ENCODE results near the gene FUT2.
"Not testable (repeated sequence)": the region's sequence is repeated elsewhere in the genome, so short reads cannot be mapped to it uniquely, and the experiment has no call there.

FUT2 gene

DNA sequence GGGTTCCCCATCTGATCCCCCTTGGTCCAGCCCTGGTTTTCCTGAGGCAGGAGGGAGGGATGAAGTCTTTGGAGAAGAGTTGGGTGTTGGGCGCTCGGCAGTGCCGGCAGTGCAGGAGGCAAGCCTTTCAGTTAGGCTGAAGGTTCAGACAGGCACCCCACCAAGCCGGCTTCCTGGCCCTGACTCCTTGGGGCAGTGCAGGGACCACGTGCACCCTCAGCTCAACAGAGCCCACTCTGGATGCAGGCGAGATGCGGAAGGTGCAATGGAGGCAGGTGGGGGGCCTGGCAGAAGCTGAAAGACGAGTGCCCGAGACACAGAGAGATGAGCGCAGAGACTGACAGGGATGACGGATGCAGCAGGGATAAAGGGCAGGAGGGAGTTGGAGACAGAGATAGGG is 12.7 kb downstream of the FUT2 start:
- DNase-seq: no peak

DNA sequence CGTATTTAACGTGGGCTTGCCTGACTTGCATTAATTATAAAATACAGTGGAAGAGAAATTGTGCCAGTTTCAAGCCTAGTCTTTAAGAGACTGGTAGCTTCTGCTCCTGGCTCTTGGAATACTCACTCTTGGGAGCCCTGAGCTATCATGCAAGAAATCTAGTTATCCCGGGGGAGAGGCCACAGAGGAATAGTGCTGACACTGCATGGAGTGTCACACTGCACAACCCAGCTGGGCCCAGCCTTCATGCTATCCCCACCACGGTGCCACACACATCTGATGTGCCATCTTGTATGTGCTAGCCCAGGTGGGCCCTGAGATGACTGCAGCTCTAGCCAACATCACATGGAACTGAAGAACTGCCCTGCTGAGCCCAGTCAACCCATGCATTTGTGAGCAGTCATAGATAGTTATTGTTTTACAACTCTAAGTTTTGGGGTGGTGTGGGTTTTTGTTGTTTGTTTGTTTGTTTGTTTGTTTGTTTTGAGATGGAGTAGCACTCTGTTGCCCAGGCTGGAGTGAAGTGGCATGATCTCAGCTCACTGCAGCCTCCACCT is 15.4 kb downstream of the FUT2 start:
- DNase-seq: no peak

DNA sequence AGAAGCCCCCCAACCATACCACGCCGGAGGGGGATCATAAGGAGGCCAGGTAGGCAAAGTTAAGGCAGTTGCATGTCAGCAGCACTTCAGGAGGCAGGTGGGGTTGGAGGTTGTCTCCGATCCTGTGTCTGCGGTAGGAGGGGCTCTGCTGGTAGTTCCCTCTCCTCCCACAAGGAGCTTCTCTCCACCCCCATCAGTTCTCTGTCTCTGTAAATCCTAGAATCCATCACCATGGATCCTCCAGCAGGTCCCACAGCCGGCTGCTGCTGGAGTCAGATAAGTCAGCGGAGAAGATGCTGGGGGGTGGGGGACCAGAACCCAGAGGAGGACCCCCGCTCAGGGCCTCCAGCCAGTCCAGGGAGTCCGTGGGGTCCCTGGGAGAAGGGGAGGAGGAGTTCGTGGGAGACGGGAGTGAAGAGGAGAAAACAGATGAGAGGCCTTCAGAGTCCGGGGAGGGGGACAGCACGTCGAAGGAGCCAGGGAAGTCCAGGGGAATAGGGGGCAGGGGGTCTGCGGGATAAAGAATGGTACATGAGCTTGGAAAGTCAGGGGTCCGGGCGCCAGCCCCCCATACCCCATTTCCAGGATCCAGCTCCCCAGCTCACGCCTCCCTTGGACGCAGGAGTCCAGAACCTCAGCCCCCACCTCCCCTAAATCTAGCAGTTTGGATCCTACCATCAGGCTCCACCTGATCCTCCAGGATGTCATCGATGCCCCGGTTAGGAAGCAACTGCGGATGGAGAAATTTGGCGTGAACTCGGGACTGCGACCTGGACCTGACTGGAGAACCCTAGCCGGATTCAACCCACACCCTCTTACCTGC is 17.5 kb downstream of the FUT2 start:
- no peak for DNase-seq

DNA sequence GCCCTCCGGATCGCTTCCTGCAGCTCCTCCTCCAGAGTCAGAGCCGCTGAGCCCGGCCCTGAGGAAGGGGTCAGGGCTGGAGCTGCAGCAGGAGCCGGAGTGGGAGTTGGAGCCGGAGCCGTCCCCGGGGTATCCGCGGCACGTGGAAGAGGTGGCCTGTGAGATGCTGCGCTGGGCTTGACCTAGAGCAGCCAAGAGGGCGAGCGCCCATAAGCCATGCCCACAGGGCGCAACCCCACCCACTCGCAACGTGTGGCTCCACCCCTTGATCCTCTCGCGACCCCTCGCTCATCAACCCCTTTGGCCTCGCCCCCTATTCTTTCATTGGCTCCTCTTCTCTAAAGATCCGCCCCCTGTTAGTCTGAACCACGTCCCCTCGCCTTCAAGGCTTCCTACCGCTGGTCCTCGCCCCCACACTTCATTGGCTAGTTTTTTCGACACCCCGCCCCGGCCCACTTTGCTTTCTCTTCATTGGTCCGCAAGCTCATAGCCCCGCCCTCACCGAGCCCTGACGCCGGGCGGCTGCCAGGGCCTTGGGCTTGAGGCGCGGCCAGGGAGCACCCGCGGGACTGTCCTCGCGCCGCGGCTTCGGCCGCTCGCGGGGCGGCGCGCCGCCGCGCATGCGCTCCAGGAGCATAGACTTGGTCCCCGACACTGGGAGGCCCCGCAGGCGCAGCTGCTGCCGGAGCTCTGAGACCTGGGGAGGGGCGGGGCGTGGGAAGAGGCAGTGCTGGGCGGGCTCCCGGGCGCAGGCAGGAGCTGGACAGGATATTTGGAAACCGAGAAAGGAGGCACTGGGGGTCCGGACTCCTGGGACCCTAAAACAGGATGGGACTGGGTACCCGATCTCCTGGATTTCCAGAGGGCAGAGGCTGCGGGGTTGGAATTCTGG is 18.3 kb downstream of the FUT2 start:
- DNase-seq: peak; percentile 98

DNA sequence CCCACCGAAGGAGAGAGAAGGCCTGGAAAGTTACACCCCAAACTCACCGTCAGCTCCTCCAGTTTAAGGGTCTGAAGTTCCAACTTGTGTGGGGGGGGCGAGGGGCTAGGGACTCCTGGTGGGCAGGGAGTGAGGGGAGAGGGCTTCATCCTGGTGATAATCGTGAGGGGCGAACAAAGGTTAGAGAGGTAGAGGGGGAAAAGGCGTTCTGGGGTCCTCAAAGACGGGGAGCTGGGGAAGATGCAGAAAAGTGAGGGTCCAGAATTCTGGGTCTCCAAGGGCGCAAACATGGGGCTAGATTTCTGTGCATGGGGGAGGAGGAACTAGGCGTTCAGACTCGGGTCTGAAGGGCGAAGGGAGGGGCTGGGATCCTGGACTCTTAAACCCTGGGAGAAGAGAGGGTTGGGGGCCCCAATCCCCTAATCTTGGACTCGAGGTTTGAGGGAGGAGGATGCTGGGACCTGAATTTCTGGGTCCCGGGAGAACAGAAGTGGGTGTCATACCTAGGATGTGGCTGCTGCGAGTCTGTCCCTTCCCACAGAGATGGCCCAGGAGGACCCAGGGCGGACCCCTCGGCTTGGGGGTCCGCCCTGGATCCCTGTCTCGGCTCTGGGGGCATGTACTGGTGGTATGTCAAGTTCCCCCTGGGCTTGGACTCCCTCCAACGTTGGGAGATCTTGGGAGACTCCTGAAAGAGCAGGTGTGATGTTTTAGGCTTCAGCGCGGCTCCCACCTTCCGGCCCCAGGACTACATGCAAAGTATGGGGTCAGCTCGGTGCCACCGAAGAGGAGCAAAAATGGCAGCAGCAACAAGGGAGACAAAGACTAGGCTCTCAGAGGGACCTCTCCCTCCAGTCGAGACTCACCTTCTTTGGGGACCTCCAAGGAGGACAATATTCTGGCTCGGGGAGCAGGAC is 19.2 kb downstream of the FUT2 start:
- no peak for DNase-seq

DNA sequence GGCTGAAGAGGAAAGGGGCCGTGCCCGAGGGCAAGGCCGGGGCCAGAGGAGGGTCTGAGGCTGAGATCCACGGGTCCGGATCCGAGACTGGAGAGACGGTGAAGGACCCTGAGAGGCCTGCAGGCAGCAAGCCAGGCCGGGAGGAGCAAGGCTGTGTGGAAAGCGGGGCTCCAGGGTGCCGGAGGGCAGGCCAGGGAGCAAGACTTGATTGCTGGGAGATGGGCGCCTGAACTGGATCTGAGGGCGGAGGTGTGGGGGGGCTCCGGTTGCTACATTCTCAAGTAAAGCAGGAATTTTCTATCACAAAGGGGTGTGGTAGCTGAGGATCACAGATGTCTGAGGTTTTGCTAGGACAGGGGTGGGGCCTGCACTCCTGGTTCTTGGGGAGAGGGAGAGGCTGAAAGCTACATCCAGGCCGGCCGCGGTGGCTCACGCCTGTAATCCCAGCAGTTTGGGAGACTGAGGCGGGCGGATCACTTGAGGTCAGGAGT is 20.0 kb downstream of the FUT2 start:
- DNase-seq: no peak

DNA sequence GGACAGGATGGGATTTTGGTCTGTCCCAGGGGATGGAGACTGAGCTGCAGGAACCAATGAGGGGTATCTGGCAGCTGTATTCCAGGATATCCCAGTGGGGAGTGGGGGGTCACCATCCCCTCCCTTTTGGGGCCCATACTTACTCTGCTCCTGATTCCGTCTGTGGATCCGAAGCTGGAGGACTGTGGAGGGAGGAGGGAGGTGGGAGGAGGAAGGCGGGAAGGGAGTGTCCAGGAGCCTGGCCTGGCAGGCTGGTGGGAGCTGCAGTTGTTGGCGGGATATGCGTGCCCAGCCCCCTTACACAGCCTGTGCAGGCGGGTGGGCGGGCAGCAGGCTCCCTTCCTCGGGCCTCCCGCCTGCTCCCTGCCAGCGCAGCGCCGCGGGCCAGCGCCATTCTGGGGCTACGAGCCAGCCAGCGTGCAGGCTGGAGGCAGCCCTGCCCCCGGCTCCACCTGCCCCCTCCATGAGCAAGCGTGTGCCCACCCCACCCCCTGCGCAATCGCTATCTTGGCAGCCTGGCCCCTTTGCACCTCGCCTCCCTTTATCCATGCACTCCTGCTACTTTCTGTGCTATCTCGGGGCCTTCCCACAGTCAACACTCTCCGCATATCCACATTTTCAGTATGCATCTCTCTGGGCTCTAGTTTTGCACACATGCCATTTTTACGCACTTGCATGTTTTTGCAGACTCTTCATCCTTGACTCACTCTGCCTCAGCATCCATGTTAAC is 21.0 kb downstream of the FUT2 start:
- DNase-seq: no peak

DNA sequence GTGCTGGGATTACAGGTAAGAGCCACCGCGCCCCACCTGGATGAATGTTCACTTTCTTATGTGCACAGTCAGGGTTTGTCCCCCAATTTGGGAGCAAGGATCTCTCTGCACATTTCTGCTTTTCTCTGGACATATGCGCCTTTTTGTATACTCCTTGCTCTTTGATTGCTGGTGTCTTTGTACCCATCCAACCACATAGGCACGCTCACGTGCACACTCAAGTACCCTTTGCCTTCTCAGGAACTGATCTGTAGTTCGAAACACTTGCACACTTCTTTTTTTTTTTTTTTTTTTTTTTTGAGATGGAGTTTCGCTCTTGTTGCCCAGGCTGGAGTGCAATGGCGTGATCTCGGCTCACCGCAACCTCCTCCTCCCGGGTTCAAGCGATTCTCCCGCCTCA is 22.3 kb downstream of the FUT2 start:
- DNase-seq: not testable (repeated sequence)

DNA sequence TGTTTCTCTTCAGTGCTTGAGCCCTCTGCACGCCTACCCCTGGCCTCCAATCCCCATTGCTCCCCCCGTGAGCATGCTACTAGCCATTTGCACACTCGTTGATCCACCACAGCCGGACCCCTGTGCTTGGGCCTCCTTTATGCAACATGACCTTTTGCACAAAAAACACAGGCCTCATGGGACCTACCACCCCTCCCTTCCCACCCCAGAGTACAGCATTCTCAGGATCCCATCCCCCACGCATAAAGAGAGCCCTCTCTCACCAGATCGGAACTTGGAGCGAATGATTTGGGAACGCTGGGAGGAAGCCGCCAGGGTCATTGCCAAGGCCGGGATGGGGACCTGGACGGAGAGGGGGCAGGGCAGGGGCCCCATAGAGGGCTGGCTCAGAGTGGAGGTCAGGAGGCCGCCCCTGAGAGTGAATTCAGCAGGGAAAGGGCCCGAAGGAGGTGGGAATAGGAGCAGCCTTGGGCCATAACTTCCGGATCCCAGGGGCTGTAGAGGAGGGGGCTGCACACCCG is 23.0 kb downstream of the FUT2 start:
- DNase-seq: no peak

DNA sequence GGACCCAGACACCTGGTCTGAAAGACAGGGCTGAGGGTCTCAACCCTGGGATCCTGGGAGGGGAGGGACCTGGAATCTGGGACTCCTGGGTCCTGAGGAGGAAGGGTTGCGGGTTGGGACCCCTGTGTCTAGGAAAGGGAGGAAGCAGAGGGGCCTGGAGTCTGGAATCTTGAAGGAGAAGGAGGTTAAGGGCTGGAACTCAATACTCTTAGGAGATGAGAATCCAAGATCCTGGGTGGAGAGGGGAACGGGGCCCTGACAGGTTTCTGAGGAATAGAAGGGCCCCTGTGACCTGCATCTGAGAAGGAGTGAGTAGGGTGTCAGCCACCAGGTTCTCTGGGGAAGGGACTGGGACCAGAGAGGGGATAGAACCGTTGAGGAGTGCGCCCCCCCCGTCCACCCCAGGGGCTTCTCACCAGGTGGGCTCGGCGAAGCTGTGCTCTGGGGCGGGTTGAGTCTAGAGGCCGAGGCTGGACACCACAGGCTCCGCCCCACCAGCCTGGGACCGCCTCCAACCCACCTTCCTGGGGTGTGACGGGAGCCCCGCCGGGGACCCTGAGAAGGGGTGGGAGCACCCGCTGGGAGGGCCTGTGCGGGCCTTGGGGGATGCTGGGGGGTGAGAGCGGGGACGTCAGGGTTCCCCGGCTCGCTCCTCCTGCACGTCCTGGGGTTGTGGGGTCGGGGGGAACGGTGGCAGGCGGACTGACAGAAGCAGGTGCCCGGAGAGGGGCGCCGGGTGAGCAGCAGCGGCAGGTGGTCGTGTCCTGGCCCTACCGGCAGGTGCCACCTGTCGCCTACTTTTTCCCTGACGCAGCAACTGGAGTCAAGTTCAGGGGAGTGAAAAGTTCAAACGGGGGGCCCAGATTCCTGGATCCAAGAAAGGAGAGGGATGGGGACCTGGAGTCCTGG is 23.7 kb downstream of the FUT2 start, which contains the start of gene MAMSTR:
MAMSTR (minus strand) TSS at position 463 of the 909 bp plus-strand sequence. CDS start 694 bp downstream, outside the sequence.
- no peak for DNase-seq

DNA sequence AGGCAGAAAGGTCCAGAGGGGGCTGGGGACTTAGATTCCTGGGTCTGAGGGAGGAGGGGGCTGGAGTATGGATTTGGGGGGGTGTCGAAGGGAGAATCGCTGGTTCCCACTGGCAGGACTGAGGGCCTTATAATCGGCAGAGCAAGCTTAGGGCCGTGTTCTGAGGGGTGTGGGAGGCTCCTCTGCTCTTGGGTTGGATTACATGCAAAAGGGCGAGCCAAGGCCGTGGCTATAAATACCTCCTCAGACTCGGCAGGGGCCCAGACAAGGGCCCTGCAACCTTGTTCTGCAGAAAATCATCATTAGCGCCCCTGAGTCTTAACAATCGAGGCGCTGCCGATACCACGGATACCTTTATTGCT is 24.5 kb downstream of the FUT2 start:
- no peak for DNase-seq

DNA sequence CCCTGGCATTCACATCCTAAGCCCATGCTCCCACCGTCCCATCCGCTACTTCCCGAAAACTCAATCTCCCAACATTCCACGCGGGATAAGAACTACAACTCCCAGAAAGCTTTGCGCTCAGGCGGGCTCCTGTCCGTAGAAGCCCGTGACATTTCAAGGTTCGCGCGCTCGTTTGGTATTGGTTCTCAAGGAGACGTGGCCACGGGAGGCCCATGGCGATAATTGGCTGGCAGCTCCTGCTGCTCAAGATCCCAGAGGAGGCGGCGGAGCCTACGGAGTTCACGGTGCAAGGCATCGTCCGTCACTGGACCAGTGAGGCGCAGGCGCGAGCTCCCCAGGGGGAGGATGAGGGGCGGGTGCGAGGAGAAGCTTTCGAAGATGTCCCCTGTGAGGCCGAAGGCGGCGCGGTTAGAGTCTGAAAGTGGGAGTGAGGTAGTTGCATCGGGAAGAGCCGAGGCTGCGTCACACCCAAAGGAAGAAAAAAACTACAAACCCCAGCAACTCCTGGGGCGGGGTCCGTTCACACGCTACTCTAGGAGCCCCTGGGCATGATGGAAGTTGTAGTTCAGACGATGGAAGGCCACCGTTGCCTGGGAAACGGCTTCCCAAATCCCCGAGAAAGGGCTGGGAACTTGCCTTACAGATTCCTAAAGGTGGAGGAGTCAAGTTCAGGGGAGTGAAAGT is 25.0 kb downstream of the FUT2 start:
- peak; percentile 93 for DNase-seq

DNA sequence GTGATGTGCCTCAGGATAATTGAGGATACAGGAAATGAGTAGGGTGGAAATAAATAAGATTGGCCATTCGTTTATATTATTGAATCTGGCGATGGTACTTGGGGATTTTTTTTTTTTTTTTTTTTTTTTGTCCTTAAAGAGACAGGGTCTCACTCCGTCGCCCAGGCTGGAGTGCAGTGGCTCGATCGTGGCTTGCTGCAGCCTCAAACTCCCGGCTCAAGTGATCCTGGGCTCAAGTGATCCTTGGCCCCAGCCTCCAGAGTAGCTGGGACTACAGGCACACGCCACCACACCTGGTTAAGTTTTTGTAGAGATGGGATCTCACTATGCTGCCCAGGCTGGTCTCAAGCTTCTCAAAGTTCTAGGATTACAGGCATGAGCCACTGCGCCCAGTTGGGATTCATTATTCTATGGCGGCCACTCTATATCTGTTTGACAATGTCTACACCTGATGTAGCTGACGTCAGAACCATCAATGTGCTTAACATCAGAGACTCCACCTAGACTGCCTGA is 26.5 kb downstream of the FUT2 start:
- no peak for DNase-seq

DNA sequence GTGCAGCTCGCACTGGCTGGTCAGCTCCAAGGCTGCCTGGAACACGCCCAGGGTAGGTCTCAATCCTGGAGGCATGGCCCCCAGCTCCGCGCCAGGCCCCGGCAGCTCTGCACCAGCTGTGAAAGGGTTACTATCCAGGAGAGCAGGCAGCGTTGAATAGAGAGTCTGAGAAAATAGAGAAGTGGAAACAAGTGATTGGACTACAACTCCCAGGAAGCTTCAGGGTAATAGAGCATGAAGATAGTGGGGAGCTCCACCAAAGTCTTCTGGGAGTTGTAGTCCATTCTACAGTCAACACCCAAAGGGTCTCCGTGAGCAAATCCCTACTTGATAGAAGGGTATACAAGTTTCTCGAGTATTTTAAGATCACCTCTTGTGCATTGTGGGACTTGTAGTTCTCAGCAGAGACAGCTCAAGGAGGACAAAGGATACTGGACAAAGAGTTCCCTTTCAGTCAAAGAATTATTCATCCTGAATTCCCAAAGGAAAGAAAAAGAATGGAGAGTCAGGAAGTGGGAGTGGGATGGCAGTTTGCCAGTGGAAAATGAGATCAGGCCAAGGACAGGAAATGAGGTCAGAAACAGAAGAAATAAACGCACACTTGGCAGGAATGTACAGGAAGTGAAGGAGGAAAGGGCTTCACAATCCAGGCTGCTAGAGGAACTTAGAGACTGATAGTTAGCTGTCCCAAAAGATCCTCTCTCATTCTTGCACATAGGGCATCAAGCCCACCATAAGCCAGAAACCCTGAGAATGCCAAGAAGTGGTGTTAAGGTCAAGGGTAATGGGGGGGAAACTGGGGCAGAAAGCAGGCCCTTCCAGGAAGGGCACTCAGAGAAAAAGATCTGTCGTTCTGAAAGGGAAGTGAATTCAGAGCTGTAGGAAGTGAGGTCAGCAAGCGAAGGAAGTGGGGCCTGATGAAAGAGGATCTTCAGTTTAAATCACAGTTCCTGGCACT is 29.3 kb downstream of the FUT2 start:
- DNase-seq: peak; percentile 29

DNA sequence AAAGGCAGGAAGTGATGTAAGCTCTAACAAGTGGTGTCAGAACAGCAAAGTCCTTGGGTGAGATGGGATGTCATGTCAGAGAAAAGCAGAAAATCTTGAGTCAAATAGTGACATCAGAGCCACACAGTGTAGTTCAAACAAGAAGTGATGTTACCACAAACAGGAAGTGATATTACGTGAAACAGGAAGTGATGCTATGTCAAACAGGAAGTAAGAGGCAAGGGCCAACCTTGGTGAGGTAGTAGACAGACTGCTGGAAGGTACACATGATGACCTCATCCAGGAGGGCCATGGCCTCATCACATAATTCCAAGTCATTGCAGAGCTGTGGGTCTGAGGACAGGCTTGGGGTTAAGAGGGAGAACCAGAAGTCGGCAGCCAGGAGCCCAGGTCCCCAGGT is 30.8 kb downstream of the FUT2 start:
- peak; percentile 20 for DNase-seq

DNA sequence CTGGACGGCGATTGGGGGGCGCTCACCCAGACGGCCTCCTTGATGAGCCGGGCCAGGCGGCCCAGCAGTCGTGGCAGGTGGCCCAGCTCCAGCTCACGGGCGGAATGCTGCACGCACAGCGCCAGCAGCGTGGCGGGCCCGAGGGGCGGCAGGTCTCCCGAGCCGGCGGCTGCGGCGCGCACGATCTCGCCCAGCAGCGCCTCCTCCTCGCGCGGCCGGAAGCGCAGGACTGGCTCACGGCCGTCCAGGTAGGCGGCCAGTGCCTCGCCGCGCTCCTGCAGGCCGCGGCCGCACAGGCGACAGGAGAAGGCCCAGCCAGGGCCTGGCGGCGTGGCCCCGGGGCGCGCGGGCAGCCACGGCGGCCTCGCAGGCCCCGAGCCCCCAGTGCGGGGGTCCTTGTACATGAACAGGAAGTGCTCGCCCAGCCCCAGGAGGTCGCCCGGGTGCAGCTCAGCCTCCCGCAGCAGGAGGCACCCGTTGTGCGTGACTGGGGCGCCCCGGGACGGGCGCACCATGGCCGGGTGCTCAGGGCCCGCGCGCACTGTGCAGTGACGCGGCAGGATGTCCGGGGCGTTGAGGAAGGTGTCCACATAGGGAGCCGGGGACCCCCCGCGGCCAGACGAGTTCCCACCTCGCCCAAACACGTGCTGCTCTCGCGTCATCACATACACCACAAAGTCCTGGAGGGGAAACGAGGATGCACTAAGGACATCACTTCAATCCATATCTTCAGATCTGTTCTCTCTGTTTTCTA is 33.3 kb downstream of the FUT2 start:
- no peak for DNase-seq

DNA sequence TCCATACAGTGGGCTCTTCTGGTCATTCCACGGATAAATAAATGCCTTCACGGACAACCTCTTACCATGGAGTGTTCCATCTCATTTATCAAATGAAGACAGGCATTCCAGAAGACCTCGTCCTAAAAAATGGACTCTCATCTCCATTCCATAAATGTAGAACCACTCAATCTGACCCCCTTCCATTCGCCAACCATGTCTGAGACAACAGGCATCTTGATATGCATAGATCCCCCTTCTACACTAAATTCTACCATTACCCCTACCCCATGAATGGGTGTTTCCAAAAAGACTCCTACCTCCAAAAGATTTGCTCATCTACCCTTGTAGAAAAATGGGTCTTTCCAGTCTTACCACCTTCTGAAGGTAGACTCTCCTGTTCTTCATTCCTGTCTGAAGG is 35.7 kb downstream of the FUT2 start:
- no peak for DNase-seq

All from CD4-positive, alpha-beta T cell treated with Interleukin-17A for 4 hours (primary cell).